Fibroblast of gingiva (primary cell): ENCODE measurements around the gene CACNA1H.

Experiments
- DNase-seq: peaks from one replicate; pipeline ENCODE4 v3.0.0-alpha.2; 2011; ENCODE audit warnings: low read depth

Gene CACNA1H

GRCh38 chr16:1142911-1143310 lies 10.0 kb upstream of the CACNA1H start:
- no peak for DNase-seq

DNA sequence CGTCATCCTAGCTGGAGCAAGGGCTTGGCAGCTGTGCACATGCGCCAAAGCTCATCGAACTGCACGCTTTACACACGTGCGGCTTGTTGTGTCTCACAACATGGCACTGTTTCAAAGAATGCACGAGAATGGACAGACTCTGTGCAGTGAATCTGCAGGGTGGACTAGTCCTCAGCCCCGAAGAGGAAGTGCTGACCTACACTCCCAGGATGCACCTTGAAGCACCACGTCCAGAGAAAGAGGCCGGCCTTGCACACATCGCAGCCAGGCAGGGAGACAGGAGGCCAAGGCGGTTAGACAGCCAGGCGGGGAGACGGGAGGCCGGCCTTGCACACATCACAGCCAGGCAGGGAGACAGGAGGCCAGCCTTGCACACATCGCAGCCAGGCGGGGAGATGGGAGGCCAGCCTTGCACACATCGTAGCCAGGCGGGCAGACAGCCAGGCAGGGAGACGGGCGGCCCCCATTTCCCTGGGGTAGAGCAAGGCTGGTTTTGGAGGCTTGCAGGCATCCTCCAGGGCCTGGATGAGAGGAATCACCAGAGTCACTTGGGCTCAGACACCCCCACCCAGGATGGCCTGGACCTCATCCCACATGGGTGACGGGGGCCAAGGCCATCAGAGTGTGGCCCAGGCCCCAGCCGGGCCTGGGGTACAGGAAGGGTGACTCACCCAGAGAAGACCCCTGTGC lies 9.0 kb upstream of the CACNA1H start:
- no peak for DNase-seq

- DNase-seq, result no peak
These were observed 8.2 kb upstream of the CACNA1H start for GRCh38 chr16:1144476-1145382.

- no peak for DNase-seq
These were observed 7.4 kb upstream of the CACNA1H start for GRCh38 chr16:1145383-1146100.

DNA sequence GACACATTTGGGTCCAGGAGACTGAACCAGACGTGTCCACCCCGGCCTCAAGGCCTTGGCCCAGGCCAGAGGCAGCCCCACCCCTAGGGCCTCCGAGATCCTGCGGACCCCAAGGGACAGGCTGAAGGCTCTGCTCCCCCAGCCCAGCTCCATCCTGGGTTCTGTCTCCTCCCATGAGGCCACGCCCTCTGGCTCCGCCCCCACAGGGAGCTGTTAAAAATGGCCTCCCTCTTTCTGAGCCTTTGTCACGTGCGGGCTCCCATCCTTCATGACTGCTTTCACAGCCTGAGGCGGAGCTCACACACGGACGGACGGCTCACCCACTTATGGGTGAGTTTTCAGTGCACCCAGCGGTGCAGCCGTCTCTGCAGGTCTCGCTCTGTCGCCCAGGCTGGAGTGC lies 6.5 kb upstream of the CACNA1H start:
- DNase-seq, result no peak

DNA sequence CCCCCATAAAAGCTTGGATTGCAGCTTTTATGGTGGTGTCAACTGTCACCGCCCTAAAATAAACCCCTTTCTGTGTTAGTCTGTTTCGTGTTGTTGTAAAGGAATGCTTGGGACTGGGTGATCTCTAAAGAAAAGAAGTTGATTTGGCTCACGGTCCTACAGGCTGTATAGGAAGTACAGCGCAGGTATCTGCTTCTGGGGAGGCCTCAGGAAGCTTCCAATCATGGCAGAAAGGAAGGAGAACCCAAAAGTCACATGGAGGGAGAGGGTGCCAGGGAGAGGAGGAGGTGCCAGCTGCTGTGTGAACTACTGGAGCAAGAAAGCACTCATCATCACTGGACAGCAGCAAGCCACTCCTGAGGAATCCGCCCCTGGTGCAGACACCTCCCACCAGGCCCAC lies 5.9 kb upstream of the CACNA1H start:
- no peak for DNase-seq

- DNase-seq, result no peak
These were observed 3.7 kb upstream of the CACNA1H start for GRCh38 chr16:1149101-1149636.

- no peak for DNase-seq
These were observed 2.4 kb upstream of the CACNA1H start for GRCh38 chr16:1150511-1150982.

DNA sequence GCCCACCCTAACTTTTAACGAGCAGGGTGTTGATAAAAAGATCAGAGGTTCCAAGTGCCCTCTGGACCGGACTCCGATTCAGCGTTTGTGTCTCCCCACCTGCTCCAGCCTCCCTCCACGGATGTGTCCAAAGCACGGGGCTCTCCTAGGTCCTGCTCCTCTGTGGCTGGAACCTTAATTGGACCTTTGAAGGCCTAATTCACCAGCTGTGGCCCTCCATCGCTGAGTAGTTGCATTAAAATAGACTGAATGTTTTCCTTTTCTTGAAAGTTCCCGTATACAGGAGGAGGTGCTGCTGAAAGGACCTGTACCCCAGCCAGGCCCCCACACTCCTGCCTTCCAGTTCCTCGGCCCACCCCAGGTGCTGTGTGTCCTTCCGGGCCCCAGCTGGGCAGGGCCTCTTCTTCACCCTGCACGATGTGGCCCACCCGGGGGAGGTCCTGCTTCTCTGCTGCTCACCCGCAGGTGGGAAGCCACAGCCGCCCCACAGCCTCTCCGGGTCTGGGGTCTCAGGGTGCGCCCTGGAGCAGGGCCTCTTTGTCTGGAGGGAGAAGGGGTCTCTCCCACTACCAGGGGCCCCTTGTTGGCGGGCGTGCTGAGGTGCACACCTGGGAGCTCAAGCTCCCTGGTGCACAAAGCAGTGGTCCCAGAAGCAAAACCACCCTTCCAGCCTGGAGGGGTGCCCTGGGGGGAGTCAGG lies 1.3 kb upstream of the CACNA1H start:
- DNase-seq, result no peak

- DNase-seq, result no peak
These were observed 725 bp upstream of the CACNA1H start for GRCh38 chr16:1152123-1152638.

DNA sequence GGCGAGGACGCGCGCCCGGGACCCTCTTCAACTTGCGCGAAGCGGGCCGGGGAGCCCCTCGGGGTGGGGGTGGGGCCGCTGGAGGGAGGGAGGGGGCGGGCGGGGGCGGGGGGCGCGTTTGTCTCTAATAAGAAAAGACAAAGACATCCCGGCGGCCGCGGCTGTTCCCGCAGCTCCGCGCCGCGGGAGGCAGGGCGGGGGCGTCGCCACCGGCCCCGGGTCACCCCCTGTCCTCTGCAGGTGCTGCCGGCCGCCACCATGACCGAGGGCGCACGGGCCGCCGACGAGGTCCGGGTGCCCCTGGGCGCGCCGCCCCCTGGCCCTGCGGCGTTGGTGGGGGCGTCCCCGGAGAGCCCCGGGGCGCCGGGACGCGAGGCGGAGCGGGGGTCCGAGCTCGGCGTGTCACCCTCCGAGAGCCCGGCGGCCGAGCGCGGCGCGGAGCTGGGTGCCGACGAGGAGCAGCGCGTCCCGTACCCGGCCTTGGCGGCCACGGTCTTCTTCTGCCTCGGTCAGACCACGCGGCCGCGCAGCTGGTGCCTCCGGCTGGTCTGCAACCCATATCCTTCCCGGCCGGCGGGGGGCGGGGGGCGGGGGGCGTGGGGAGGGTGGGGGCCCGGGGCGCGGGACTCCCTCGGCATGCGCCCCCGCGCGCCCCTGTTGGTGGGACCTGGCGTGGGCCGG lies 714 bp downstream of the CACNA1H start:
- no peak for DNase-seq

- no peak for DNase-seq
These were observed 1.5 kb downstream of the CACNA1H start for GRCh38 chr16:1154291-1154886.

- no peak for DNase-seq
These were observed 2.0 kb downstream of the CACNA1H start for GRCh38 chr16:1154887-1155331.

DNA sequence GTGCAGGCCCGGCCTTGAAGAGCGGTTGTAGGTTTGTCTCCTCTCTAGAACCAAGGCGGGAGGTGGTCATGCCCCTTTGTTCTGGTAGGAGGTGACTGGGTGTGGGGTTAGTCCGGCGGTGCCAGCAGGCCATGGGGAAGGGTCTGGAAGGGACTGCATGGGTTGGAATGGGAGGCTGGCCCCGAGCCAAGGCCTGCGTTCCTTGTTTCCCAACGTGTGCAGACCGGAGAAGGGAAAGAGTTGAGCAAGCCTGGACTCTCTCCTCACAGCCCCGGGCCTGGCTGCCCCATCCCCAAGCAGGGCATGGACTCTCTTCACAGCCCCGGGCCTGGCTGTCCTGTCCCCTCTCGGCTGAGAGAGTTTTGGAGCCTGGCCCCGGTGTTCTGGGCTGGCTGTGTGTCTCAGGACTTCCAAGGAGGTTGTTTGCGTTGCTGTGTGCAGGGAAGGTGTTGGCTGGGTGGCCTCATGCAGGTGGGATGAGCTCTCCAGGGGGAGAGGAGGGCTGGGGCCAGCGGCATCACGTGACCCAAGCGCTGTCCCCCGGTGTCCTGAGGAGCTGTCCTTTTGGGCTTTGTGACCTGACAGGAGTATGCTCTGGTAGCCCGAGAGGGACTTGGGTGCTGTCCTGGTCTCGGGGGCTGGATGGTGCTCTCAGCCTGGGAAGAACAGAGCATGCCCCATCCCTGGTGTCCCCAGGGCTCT lies 2.6 kb downstream of the CACNA1H start:
- DNase-seq, result no peak

- no peak for DNase-seq
These were observed 3.4 kb downstream of the CACNA1H start for GRCh38 chr16:1156055-1156982.

DNA sequence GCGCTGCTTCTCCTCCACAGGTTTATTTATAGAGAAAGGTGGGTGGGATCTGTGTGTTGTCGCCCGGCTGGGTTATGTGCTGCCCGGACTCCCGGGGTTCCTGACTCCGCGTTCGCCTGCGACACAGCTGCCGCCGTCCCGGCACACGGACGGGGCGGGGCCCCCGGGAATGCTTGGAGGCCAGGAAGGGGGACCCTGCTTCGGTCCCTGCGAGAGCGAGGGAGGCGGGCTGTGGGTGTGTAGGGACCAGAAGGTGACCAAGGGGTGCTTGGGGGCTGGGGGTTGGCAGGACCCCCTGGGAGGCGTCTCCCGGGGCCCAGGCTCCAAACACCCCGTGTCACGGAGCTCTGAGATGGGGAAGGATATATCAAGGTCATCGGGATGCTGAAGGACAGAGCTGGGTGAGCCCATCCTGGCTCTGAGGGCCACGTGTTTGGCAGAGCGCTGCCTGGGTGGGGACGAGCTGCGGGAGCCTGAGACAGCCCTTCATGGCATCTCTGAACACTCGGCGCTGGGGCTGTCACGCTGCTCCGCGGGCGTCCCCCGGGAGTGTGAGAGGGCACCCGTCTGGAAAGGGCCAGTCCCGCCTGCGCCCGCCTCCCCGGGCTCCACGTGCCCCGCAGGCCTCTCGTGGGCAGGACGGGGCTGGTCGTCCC lies 4.2 kb downstream of the CACNA1H start:
- no peak for DNase-seq

DNA sequence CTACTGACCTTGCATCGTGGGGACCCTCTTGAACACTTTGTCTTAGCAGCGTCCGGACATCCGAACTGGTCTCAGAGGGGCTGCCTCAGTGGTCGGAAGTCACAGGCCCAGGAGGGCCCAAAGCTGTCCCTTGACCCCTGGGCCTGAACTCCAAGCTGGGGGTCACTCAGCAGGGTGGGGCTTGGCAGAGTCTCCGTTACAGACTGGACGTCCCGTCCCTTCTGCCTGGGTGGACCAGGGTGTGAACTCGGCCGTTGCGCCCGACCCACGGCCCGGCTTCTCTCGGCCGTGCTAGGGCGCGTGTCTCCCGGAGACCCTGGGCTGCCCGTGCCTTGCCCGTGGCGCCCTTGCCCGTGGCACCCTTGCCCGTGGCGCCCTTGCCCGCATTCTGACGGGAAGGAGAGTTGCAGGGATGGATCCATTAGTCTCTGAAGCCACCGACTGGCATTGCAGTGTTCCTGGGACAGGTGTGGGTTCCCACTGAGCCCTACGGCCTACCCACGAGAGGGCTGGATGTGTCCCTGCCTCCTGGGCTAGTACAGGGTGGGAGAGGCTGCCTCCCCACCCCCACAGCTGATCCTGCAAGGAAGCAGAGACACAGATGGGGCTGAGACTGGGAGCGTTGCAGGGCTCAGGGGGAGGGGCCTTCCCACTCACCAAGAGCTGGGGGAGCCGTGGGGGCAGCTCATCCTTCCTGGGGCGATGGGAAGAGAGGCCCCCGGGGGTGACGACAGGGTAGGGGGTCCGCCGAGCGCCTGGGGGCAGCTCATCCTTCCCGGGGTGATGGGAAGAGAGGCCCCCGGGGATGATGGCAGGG lies 4.9 kb downstream of the CACNA1H start:
- no peak for DNase-seq
